HEK293 (cell line): ENCODE data around the gene KIR3DL2.

ENCODE experiments used
- CTCF ChIA-PET: fragments of 350-600 bp; formaldehyde crosslinking; extraction: SDS; loops from one replicate; lab custom pipeline; 2021; ENCODE audit warnings: antibody characterized with exemption; lab: Yijun Ruan, JAX
- POLR2A ChIA-PET: fragments of 300-600 bp; formaldehyde crosslinking; extraction: SDS; loops from one replicate; lab custom pipeline; 2020; ENCODE audit warnings: antibody characterized with exemption, inconsistent platforms; lab: Yijun Ruan, JAX
- H3K27ac ChIP-seq: fragments of 200-500 bp; sonication (Bioruptor generic); 2 replicates; pipeline ENCODE4 v1.5.1; 2014; ENCODE audit warnings: low read depth, low read length, control low read depth, inconsistent platforms; ENCODE audit errors: extremely low read depth
- H3K36me3 ChIP-seq, 2 experiments: fragments of 200-500 bp in 1 of 2; sonication (Bioruptor generic) in 1 of 2; 1 replicate in 1 of 2; 2 replicates in 1 of 2; pipeline ENCODE4 v1.5.1; 2014 to 2017; ENCODE audit warnings: inconsistent platforms in 2 of 2, low read length in 2 of 2; ENCODE audit not compliant: control insufficient read depth in 2 of 2, insufficient read depth in 1 of 2
- H3K4me1 ChIP-seq: fragments of 200-500 bp; sonication (Bioruptor generic); 2 replicates; pipeline ENCODE4 v1.5.1; 2014; ENCODE audit warnings: mild to moderate bottlenecking, low read length, inconsistent platforms; ENCODE audit not compliant: control insufficient read depth, insufficient read depth
- H3K4me3 ChIP-seq: 2 replicates; pipeline ENCODE4 v1.5.1; 2011; ENCODE audit warnings: low read depth, mild to moderate bottlenecking, control low read depth, low read length, moderate library complexity
- H3K9me3 ChIP-seq: fragments of 200-500 bp; sonication (Bioruptor generic); 2 replicates; pipeline ENCODE4 v1.5.1; 2014; ENCODE audit warnings: low read depth, low read length, inconsistent platforms; ENCODE audit not compliant: control insufficient read depth, insufficient read depth
- BCL11A ChIP-seq: fragments of 450-650 bp; formaldehyde crosslinking; IDR thresholded peaks from 2 replicates; pipeline ENCODE4 v1.5.1; 2016; ENCODE audit warnings: low read depth, missing biosample characterization, missing genetic modification characterization
- BCL6B ChIP-seq: fragments of 450-650 bp; formaldehyde crosslinking; IDR thresholded peaks from 2 replicates; pipeline ENCODE4 v1.5.1; 2017; ENCODE audit warnings: missing biosample characterization, missing genetic modification characterization
- GLI2 ChIP-seq: fragments of 450-650 bp; formaldehyde crosslinking; IDR thresholded peaks from 2 replicates; pipeline ENCODE4; 2017; ENCODE audit warnings: missing biosample characterization, missing genetic modification characterization, low read depth, borderline replicate concordance
- KLF7 ChIP-seq: fragments of 450-650 bp; formaldehyde crosslinking; IDR thresholded peaks from 2 replicates; pipeline ENCODE4 v1.5.1; 2016; ENCODE audit warnings: missing biosample characterization, missing genetic modification characterization, borderline replicate concordance
- MEIS1 ChIP-seq: sonication (generic); formaldehyde crosslinking; IDR thresholded peaks from 2 replicates; pipeline ENCODE4 v1.8.1; 2022; ENCODE audit warnings: missing genetic modification reagents, mild to moderate bottlenecking, borderline replicate concordance
- OVOL3 ChIP-seq: fragments of 450-650 bp; formaldehyde crosslinking; IDR thresholded peaks from 2 replicates; pipeline ENCODE4 v1.5.1; 2016; ENCODE audit warnings: missing biosample characterization, missing genetic modification characterization
- SP3 ChIP-seq: fragments of 450-650 bp; formaldehyde crosslinking; IDR thresholded peaks from 2 replicates; pipeline ENCODE4 v1.5.1; 2016; ENCODE audit warnings: missing biosample characterization, missing genetic modification characterization
- WT1 ChIP-seq: fragments of 450-650 bp; formaldehyde crosslinking; IDR thresholded peaks from 2 replicates; pipeline ENCODE4 v1.5.1; 2016; ENCODE audit warnings: missing biosample characterization, missing genetic modification characterization
- ZNF146 ChIP-seq: fragments of 450-650 bp; formaldehyde crosslinking; IDR thresholded peaks from 2 replicates; pipeline ENCODE4 v1.5.1; 2016; ENCODE audit warnings: missing biosample characterization, missing genetic modification characterization
- ZNF221 ChIP-seq: fragments of 450-650 bp; formaldehyde crosslinking; IDR thresholded peaks from 2 replicates; pipeline ENCODE4 v1.5.1; 2017; ENCODE audit warnings: missing biosample characterization, missing genetic modification characterization, borderline replicate concordance
- ZNF350 ChIP-seq: fragments of 450-650 bp; formaldehyde crosslinking; IDR thresholded peaks from 2 replicates; pipeline ENCODE4 v1.5.0; 2017; ENCODE audit warnings: missing biosample characterization, mild to moderate bottlenecking, missing genetic modification characterization
- ZNF416 ChIP-seq: fragments of 450-650 bp; formaldehyde crosslinking; IDR thresholded peaks from 2 replicates; pipeline ENCODE4 v1.5.1; 2016; ENCODE audit warnings: missing biosample characterization, missing genetic modification characterization
- ZNF514 ChIP-seq: fragments of 450-650 bp; formaldehyde crosslinking; IDR thresholded peaks from 2 replicates; pipeline ENCODE4 v1.5.1; 2016; ENCODE audit warnings: missing biosample characterization, missing genetic modification characterization
- ZNF580 ChIP-seq: fragments of 450-650 bp; formaldehyde crosslinking; IDR thresholded peaks from 2 replicates; pipeline ENCODE4 v1.5.1; 2016; ENCODE audit warnings: missing biosample characterization, missing genetic modification characterization
- ZNF596 ChIP-seq: fragments of 450-650 bp; IDR thresholded peaks from 2 replicates; pipeline ENCODE4 v1.5.0; 2018; ENCODE audit warnings: missing biosample characterization, mild to moderate bottlenecking, missing genetic modification characterization, moderate library complexity
- ZNF610 ChIP-seq: fragments of 450-650 bp; formaldehyde crosslinking; IDR thresholded peaks from 2 replicates; pipeline ENCODE4 v1.5.1; 2016; ENCODE audit warnings: missing biosample characterization, missing genetic modification characterization, borderline replicate concordance
- ZNF670 ChIP-seq: fragments of 450-650 bp; formaldehyde crosslinking; IDR thresholded peaks from 2 replicates; pipeline ENCODE4 v1.5.1; 2016; ENCODE audit warnings: missing biosample characterization, missing genetic modification characterization, low read depth
- ZNF692 ChIP-seq: fragments of 450-650 bp; formaldehyde crosslinking; IDR thresholded peaks from 2 replicates; pipeline ENCODE4 v1.5.1; 2016; ENCODE audit warnings: missing biosample characterization, missing genetic modification characterization
- ZNF707 ChIP-seq: fragments of 450-650 bp; formaldehyde crosslinking; IDR thresholded peaks from 2 replicates; pipeline ENCODE4 v1.5.1; 2016; ENCODE audit warnings: missing biosample characterization, missing genetic modification characterization
- TF ChIP-seq, protein P1 (sequence below): fragments of 450-650 bp; formaldehyde crosslinking; IDR thresholded peaks from 2 replicates; pipeline ENCODE4 v1.5.1; 2016; ENCODE audit warnings: missing biosample characterization, missing genetic modification characterization, low read depth
- TF ChIP-seq, protein P2 (sequence below): fragments of 450-650 bp; formaldehyde crosslinking; IDR thresholded peaks from 2 replicates; pipeline ENCODE4 v1.5.1; 2017; ENCODE audit warnings: missing biosample characterization, missing genetic modification characterization
- TF ChIP-seq, protein P3 (sequence below): fragments of 450-650 bp; formaldehyde crosslinking; conservative IDR thresholded peaks from 2 replicates; pipeline ENCODE4 v1.5.1; 2016; ENCODE audit warnings: low read depth, missing biosample characterization, missing genetic modification characterization
- TF ChIP-seq, protein P4 (sequence below): fragments of 450-650 bp; formaldehyde crosslinking; IDR thresholded peaks from 2 replicates; pipeline ENCODE4 v1.5.0; 2017; ENCODE audit warnings: missing biosample characterization, missing genetic modification characterization, borderline replicate concordance

Gene KIR3DL2

GRCh38 chr19:54889566-54889965, 39.3 kb downstream of the KIR3DL2 start:
- no peak for TF ChIP-seq OVOL3 (tag by site-specific recombination)
- no peak for TF ChIP-seq GLI2 (tag by site-specific recombination)
- TF ChIP-seq ZNF580 (tag by site-specific recombination): no peak
- TF ChIP-seq ZNF221 (tag by site-specific recombination): no peak
- TF ChIP-seq ZNF350 (tag by site-specific recombination): no peak
- no peak for TF ChIP-seq ZNF610 (tag by site-specific recombination)
- no peak for TF ChIP-seq BCL6B
- no peak for TF ChIP-seq KLF7 (tag by site-specific recombination)
- TF ChIP-seq ZNF692 (tag by site-specific recombination): no peak
- no peak for TF ChIP-seq ZNF707 (tag by site-specific recombination)
- TF ChIP-seq BCL11A: no peak
- TF ChIP-seq ZNF514 (tag by site-specific recombination): no peak
- TF ChIP-seq, protein P1, sequence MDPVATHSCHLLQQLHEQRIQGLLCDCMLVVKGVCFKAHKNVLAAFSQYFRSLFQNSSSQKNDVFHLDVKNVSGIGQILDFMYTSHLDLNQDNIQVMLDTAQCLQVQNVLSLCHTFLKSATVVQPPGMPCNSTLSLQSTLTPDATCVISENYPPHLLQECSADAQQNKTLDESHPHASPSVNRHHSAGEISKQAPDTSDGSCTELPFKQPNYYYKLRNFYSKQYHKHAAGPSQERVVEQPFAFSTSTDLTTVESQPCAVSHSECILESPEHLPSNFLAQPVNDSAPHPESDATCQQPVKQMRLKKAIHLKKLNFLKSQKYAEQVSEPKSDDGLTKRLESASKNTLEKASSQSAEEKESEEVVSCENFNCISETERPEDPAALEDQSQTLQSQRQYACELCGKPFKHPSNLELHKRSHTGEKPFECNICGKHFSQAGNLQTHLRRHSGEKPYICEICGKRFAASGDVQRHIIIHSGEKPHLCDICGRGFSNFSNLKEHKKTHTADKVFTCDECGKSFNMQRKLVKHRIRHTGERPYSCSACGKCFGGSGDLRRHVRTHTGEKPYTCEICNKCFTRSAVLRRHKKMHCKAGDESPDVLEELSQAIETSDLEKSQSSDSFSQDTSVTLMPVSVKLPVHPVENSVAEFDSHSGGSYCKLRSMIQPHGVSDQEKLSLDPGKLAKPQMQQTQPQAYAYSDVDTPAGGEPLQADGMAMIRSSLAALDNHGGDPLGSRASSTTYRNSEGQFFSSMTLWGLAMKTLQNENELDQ (tag by site-specific recombination): no peak
- TF ChIP-seq ZNF146 (tag by site-specific recombination): no peak
- no peak for TF ChIP-seq ZNF416
- no peak for TF ChIP-seq MEIS1 (CRISPR knock-in tag)
- TF ChIP-seq, protein P2, sequence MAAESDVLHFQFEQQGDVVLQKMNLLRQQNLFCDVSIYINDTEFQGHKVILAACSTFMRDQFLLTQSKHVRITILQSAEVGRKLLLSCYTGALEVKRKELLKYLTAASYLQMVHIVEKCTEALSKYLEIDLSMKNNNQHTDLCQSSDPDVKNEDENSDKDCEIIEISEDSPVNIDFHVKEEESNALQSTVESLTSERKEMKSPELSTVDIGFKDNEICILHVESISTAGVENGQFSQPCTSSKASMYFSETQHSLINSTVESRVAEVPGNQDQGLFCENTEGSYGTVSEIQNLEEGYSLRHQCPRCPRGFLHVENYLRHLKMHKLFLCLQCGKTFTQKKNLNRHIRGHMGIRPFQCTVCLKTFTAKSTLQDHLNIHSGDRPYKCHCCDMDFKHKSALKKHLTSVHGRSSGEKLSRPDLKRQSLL: no peak
- no peak for TF ChIP-seq SP3 (tag by site-specific recombination)
- Histone ChIP-seq H3K36me3 (no peaks in the 10 kb centered on the region), H3K9me3 (no peaks in the 10 kb centered on the region), H3K4me1 (no peaks in the 10 kb centered on the region), H3K27ac (no peak overlapping the region), H3K4me3 (no peak overlapping the region)
- POLR2A ChIA-PET: interaction anchor here (0.6 kb wide), 1 partner anchor 20 kb away, joined by 5 read pairs; no protein-coding TSS in a partner anchor
- CTCF ChIA-PET: interaction anchor here (0.6 to 0.7 kb wide), 3 partner anchors 8 to 1431 kb away, joined by 3 read pairs; no protein-coding TSS in a partner anchor

DNA sequence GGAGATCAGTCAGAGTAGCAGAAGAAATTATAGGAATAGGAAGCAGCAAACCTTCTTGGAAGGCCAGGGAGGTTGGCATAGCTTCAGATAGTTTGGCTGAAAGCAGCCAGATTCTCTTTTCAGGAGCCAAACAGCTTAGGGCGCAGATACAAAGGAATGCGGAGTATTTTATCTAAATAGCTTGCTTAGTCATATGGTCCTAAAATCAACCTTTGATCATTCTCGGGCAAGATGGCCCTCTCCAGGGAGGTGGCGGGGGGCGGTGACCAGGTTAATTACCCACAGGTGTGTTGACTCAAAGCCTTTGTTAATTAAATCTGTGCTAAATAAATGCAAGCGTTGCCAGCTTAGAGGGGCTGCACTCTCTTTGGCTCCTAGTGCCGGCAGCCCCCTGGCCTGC, 43.2 kb downstream of the KIR3DL2 start:
- ChIA-PET POLR2A (interaction anchor here (0.7 kb wide), 2 partner anchors 76 to 100 kb away, joined by 3 to 6 read pairs; no protein-coding TSS in a partner anchor), CTCF (interaction anchor here (0.5 to 3.5 kb wide), 4 partner anchors 9 to 216 kb away, joined by 3 to 18 read pairs (median 4); no protein-coding TSS in a partner anchor)
- no peak overlapping the region for H3K4me3 ChIP-seq
- H3K4me1 ChIP-seq: no peaks in the 10 kb centered on the region
- H3K9me3 ChIP-seq: no peaks in the 10 kb centered on the region
- H3K27ac ChIP-seq: no peak overlapping the region
- H3K36me3 ChIP-seq: no peaks in the 10 kb centered on the region
- no peak for TF ChIP-seq KLF7 (tag by site-specific recombination)
- TF ChIP-seq, protein P3, sequence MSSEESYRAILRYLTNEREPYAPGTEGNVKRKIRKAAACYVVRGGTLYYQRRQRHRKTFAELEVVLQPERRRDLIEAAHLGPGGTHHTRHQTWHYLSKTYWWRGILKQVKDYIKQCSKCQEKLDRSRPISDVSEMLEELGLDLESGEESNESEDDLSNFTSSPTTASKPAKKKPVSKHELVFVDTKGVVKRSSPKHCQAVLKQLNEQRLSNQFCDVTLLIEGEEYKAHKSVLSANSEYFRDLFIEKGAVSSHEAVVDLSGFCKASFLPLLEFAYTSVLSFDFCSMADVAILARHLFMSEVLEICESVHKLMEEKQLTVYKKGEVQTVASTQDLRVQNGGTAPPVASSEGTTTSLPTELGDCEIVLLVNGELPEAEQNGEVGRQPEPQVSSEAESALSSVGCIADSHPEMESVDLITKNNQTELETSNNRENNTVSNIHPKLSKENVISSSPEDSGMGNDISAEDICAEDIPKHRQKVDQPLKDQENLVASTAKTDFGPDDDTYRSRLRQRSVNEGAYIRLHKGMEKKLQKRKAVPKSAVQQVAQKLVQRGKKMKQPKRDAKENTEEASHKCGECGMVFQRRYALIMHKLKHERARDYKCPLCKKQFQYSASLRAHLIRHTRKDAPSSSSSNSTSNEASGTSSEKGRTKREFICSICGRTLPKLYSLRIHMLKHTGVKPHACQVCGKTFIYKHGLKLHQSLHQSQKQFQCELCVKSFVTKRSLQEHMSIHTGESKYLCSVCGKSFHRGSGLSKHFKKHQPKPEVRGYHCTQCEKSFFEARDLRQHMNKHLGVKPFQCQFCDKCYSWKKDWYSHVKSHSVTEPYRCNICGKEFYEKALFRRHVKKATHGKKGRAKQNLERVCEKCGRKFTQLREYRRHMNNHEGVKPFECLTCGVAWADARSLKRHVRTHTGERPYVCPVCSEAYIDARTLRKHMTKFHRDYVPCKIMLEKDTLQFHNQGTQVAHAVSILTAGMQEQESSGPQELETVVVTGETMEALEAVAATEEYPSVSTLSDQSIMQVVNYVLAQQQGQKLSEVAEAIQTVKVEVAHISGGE (tag by site-specific recombination): no peak
- TF ChIP-seq, protein P4, sequence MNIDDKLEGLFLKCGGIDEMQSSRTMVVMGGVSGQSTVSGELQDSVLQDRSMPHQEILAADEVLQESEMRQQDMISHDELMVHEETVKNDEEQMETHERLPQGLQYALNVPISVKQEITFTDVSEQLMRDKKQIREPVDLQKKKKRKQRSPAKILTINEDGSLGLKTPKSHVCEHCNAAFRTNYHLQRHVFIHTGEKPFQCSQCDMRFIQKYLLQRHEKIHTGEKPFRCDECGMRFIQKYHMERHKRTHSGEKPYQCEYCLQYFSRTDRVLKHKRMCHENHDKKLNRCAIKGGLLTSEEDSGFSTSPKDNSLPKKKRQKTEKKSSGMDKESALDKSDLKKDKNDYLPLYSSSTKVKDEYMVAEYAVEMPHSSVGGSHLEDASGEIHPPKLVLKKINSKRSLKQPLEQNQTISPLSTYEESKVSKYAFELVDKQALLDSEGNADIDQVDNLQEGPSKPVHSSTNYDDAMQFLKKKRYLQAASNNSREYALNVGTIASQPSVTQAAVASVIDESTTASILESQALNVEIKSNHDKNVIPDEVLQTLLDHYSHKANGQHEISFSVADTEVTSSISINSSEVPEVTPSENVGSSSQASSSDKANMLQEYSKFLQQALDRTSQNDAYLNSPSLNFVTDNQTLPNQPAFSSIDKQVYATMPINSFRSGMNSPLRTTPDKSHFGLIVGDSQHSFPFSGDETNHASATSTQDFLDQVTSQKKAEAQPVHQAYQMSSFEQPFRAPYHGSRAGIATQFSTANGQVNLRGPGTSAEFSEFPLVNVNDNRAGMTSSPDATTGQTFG: no peak
- no peak for TF ChIP-seq WT1 (tag by site-specific recombination)
- TF ChIP-seq ZNF670 (tag by site-specific recombination): no peak
- TF ChIP-seq ZNF596: no peak
